ENCODE results near the gene PNISR. TPM values are rescaled to one million over a fixed set of nuclear protein-coding genes. Genes with fewer than 3 reads are reported as not detected.

The PNISR gene
- total RNA-seq, 1 experiment from 2014 or later = 55.9 TPM

Other genes starting within 250 kb of the PNISR start
- 0.90 and 2.9 TPM in 2 replicates for gene FAXC, start 75.6 kb downstream of the PNISR start, total RNA-seq (2014; rRNA removed)
- 5.3 and 8.5 TPM in 2 replicates for gene COQ3, start 31.1 kb downstream of the PNISR start, total RNA-seq (2014; rRNA removed)
- gene USP45, start 90.1 kb upstream of the PNISR start, total RNA-seq (2014; rRNA removed) = 11.1 and 11.4 TPM in 2 replicates
- 67.9 and 71.2 TPM in 2 replicates for gene CCNC, start 143.4 kb upstream of the PNISR start, total RNA-seq (2014; rRNA removed)
- gene PRDM13, start 181.5 kb upstream of the PNISR start, total RNA-seq (2014; rRNA removed) = under 0.01 TPM in 1 of 2 replicates, not detected in the other

Data from LHCN-M2 (cell line).